Cerebellar cortex (tissue), 1 donor: ENCODE results near the gene KIF12.
"Not testable (repeated sequence)": the region's sequence is repeated elsewhere in the genome, so short reads cannot be mapped to it uniquely, and the experiment has no call there.

Experiments used
- DNase-seq: peaks from one replicate; pipeline ENCODE4 v3.0.0-alpha.2; 2015; ENCODE audit warnings: low spot score

KIF12 gene

DNA sequence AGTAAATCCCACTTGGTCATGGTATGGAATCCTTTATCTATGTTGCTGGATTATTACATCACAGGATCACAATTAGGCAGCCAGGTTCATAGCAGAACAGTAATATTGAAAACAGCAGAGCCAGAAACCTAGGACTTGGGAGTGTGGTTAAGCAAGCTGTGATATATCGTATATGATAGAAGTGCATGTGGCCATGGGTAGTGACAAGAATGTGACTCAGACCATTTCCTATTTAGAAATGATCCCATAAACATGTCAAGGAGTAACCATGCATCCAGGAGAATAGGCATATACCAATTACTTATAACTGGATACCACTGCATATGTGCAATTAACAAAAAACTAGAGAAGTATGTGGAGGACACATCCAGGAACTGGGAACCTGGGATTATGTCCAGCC lies 52.2 kb downstream of the KIF12 start:
- DNase-seq = no peak

DNA sequence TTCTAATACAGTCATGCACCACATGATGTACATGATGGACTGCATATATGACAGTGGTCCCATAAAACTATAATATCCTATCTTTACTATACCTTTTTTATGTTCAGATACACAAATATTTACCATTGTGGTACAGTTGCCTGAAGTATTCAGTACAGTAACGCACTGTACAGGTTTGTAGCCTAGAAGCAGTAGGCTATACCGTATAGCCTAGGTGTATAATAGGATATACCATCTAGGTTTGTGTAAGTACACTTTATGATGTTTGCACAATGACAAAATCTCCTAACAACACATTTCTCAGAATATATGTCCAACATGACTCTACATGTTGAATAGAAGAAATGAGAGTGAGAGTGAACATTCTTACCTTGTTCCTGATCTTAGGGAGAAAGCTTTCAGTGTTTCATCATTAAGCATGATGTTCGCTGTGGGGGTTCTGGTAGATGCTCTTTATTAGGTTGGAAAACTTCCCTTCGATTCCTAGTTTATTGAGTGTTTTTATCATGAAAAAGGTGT lies 52.8 kb downstream of the KIF12 start:
- DNase-seq = no peak

DNA sequence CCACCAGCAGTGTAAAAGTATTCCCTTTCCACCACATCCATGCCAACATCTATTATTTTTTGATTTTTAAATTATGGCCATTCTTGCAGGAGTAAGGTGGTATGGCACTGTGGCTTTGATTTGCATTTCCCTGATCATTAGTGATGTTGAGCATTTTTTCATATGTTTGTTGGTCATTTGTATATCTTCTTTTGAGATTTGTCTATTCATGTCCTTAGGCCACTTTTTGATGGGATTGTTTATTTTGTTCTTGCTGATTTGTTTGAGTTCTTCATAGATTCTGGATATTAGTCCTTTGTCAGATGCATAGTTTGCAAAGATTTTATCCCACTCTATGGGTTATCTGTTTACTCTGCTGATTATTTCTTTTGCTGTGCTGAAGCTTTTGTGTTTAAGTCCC lies 55.4 kb downstream of the KIF12 start:
- DNase-seq = not testable (repeated sequence)
